ENCODE data around the gene DUSP5.
A peak's percentile ranks its signal among the peaks of the same experiment; 100 is the strongest.
"Not testable (repeated sequence)": the region's sequence is repeated elsewhere in the genome, so short reads cannot be mapped to it uniquely, and the experiment has no call there.

DUSP5 gene

DNA sequence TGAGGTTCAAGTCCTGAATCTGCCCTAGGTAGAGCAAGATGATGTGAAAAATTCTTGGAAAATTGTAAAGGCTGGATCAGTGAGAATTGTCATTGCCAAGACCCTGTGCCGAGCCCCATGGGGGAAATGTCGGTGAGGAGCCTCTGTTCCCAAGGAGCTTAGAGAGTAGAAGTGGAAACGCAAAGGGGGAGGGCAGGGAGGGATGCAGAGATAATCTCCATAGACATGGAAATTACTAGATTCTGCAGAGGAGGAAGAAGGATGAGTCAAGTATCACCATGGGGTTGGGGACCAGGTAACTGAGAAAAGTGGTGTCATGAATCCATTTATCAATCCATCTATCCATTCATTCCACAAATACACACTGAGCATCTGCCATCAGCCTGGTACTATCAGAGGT is 26.0 kb downstream of the DUSP5 start:
- DNase-seq: no peak

DNA sequence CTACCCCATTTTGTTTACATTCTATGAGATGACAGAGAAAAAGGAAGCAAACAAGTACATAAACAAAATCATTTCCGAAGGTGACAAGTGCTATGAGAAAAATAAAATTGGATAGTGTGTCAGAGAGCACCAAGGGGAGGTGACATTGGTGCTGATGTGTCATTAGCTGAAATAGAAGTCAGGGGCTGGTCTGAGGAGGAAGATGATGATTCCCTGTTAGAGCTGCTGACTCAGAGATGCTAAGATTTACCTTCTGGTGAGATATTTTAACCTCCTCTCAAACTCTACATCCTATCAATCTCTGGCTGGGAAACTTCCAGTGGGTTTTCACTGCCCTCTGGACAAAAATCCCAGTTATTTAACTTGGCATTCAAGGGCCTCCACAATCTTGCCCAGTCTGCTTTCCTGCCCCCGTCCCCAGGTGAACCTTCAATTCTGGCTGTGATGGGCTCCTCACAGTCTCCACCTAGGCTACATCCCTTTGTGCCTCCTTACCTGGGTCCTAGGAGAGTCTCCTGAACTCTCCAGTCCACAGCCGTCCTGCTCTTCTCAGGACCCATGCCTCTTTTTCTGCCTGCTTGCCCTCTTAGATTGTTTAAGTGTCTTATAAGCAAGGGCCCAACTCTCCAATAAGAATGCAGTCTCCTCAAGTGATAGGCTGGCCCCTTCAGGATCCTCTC is 26.6 kb downstream of the DUSP5 start:
- DNase-seq: no peak

DNA sequence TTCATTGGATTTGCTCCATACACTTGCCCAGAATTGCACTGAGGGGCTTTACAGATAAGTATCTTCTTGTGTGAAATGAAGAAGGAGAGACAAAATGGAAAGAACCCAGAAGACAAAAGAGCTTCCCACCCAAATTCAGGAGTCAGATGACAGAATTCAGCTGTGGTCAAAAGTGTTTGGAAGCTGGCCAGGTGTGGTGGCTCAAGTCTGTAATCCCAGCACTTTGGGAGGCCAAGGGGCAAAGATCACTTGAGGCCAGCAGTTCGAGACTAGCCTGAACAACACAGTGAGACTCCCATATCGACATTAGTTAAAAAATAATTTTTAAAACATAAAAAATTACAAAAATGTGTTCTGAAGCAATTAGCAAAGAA is 27.1 kb downstream of the DUSP5 start:
- no peak for DNase-seq

DNA sequence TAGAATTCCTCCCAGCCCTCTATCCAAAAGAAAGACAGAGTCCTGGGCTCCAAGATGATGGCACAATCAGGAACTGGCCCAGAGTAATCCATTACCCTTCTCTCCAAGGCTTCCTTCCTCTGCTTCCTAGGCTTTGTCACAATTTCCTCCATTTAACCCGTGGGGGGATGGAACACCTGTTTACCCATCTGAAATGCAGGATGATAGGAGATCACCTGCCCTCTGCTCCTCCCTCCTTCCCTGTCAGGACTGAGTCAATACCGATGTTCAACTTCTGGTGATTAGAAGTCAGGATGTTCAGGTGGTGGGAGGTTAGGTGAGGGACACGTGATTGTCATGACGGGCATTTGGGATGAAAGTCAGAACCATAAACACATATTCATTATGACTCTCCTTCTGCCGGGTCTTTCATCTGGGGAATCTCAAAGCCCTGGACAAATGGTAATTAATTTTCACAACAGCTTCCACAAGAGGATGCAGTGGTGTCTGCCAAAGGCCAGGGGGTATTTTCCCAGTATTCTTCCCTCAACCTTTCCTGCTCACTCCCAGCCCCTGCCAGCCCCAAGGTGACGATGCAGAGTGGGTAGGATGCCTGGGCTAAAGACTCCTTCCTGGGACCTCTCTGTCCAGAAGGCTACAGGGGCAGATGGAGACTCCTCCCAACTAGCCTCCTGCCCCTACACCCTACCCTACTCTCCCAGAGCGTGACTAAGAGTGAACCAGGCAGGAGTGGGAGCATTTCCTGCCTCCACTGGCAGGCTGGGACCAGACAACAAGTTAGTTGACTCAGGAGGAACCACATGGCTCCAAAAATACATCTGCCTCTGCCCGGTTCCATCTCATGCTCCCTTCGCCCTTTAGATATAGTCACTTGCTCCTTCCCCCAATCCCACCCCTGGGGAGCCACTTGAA is 27.9 kb downstream of the DUSP5 start:
- DNase-seq: no peak

DNA sequence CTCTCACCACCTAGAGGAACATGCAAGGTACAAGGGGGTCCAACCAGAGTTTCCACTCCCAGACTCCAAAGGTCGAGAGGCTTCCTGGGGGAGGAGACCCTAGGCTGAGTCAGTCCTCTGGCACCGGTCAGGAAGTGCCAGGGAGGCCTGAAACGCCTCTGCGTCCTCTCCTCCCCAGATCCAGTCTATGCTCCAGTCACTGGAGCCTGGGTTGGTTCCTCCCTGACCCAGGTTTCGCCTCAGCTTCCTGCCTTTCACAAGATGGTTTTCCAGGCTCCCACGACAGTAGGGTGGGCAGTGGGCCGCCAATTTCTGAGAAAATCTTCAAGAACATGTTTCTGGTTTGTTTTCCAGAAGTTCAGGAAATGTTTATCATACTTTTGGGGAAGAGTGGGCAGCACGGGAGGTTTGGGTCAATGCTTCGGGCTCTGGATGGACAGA is 30.0 kb downstream of the DUSP5 start:
- DNase-seq: no peak

DNA sequence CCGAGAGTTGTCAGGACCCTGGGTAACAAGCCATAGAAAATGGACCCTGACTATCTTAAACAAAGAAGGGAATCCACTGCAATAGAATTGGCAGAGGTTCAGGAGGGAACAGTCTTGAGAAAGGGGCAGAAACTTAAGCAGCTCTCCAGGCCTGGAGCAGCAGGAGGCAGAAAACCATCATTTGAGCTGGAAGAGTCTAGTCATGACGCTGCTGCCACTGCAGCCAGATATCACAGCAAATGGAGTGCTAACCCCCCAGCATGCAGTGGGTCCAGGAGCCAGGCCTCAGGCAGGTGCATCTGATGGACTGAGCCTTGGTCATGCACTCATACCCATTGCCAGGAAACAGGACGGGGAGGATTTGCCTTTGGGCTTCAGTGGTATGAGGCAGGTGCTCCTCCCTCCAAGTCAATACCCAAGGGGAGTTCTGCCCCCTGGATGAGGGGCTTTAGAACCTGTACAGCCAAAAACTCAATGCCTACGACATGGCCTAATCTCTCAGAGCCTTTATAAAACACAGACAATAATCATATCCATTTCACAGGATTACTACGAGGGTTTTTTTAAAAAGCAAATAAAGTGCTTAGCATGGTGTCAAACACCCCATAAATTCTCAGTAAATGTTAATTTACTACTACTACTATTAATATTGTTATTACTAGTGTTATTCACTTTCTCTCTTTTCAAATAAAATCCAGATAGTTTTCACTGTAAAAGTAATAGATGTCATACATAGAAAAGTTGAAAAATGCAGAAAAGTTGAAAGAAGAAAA is 30.7 kb downstream of the DUSP5 start:
- no peak for DNase-seq

DNA sequence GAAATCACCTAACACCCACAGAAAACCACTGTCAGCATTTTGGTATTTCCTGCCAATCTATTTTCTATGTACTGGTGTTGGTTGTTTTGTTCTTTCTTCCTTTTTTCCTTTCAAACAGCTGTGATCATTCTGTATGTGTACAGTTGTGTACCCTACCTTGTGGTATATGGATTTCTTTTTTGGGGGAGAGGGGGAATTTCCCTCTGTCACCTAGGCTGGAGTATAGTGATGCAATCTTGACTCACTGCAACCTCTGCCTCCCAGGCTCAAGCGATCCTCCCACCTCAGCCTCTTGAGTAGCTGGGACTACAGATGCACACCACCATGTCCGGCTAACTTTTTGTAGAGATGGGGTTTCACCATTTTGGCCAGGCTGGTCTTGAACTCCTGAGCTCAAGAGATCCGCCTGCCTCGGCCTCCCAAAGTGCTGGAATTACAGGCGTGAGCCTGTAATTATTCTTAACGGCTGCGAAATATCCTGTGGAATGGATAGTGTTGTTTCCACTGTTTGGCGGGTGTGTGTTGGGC is 31.4 kb downstream of the DUSP5 start:
- not testable (repeated sequence) for DNase-seq

DNA sequence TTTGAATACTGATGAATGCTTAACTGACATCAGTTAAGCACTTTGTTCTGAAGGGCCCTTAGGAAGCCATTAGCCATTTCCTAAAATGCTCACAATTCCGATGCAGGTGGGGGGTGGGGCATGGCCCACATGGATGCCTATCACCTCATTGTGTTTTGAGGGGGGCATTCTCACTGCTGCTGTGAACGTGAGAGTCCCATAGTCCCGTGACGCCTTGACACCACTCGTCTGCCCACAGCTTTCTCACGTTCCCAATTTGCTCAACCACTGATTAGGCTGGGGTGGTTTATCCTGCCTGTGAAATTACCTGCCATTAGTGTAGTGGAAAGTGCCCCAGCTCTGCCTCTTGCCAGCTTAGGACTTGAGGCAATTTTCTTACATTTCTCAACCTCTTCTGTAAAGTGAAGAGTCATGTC is 31.9 kb downstream of the DUSP5 start:
- DNase-seq: no peak

DNA sequence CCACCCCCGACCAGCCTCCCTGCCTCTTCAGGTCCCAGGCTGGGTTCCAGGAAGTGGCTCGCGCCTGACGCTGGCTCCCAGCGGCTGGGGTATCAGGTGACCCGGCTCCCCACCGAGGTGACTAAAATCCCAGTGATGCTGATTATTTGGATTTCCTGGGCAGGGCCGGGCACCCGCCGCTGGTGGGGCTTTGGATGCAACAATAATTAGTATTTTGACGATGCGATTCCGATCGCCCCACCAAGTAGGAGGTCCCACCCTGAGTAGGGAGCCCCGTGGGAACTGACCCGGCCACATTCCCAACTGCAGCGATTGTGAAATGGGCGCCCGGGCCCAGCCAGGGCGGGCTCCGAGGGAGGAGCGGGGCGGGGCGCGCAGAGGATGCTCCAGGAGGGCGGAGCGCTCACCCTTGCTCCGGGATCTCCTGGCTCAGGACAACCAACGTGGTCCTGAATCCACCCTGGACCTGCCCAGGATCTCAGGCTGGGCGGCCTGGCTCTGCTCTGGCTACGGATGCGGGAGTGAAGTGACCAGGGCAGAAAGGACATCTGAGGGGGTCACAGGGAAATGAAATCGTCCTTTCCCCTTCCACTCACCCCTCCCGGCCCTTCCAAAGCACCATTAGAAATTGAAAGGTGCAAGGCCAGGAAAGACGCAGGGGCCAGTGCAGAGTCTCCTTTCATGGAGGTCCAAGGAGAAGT is 32.6 kb downstream of the DUSP5 start:
- DNase-seq: no peak

DNA sequence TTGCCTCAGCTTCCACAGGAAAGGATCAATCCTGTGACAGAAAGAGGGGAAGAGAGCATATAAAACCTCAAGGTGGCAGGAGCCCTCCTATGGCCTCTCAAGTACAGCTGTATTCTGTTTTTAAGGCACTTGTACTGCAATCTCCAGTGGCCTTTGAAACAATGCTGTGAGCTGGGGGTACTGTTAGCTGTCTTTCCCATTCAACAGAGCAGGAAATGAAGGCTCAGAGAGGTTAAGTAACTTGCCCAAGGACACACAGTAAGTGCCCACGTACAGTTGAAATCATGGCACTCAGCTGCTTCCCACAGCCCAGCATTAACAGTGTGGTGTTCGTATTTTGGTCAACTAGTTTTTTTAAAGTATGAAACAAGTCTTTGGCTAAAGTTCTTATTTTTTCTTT is 34.0 kb downstream of the DUSP5 start:
- no peak for DNase-seq

DNA sequence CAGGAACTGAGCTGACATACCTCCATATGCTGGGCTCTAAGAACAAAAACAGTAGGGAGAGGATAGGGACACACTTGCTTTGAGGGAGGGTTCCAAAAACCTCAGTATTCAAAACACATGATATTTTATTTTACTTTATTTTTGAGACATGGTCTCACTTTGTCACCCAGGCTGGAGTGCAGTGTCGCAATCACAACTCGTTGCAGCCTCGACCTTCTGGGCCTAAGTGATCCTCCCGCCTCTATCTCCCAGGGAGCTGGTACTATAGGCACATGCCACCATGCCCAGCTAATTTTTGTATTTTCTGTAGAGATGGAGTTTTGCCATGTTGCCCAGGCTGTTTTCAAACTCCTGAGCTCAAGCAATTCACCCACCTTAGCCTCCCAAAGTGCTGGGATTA is 34.9 kb downstream of the DUSP5 start:
- not testable (repeated sequence) for DNase-seq

DNA sequence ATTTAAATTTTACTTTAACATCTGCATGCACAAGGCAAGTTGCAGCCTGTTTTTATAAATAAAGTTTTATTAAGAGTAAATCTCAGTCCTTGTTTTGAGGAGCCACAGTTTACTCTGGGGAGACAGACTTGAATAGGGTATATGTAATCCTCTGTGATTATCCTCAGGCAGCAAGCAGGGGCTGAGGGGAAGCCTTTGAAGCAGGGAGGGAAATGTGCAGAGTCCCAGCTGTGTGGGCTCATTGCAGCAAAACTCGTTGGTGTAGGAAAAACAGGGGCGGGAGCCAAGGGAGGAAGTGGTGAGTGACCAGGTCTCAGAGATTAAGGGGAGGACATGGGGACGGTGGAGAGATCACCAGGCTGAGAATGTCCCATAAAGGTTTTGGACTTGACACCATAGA is 35.4 kb downstream of the DUSP5 start:
- DNase-seq: no peak

DNA sequence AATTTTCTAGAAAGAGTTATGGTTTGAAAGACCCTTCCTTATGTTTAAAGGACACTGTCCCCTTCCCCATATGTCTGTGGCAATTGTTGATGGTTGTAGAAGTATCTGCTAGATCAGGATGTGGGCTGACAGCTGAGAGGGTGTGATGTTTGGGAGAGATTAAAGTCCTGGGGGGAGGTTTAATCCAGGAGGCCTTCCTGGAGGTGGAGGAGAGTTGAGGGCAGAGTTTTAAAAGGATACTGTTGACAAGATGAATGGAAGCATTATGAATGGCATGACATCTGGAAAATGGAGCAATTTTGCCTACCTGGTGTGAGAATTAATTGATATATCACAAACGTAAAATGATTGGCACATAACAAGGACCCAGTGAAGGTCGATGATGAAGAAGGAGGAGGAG is 36.9 kb downstream of the DUSP5 start:
- DNase-seq: no peak

DNA sequence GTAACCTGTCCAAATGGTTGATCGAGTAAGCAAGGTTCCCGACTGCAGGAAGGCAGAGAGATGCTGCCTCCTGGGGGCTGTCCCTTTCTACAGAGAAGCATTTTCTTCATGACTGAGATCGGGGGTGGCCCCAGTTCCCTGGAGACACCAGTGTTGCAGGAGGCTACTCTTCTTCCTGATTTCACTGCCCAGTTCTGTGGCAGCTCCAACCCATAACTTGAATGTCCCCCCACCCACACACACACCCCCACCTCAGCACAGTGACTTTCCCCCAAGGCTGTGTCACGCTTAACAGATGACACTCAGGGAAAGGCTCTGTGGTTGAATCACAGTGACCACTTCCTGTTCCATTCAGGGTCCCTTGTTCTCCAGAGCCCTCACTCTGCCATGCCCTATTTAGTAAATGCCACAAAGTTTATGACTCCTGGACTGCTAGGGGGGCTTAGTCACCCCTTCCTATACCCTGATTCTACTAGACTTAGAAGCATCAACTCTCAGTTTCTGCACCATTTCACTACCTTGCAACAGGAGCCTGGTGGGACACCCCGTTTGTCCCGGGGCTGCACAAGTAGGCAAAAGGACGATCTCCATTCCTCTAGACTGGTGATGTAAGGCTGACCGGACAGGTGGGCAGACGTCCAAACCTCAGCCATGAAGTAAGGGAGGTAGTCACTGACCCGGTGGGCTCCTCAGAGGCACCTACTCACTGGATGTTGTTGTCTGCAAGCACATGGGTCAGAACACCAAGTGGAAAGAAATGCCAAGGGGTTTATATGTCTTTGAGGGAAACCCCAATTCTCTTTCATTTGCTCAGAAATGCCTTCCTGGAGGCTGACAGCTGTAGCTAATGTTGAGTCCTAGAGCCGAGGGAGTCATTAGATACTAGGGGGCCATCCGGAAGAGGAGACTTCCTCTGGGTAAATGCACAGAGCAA is 38.5 kb downstream of the DUSP5 start:
- peak; percentile 30 for DNase-seq

DNA sequence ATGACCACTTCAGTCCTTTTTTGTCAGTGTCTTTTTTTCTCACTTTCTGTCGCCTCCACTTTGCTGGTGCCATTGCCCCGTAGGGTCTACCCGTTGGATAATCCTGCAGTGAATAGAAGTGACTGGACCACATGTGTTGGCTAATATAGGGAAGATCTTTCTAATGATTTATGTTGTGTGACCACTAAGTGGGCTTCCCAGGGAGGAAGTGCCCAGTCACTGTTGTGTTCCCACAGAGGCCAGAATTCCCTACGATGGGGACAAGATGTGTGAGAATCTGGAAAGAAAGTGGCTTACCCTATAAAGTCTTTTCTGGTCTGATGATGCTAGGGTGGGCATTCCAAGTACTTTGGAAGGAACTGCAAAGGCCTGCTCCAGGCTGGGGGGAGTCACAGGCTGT is 41.4 kb downstream of the DUSP5 start:
- DNase-seq: no peak

DNA sequence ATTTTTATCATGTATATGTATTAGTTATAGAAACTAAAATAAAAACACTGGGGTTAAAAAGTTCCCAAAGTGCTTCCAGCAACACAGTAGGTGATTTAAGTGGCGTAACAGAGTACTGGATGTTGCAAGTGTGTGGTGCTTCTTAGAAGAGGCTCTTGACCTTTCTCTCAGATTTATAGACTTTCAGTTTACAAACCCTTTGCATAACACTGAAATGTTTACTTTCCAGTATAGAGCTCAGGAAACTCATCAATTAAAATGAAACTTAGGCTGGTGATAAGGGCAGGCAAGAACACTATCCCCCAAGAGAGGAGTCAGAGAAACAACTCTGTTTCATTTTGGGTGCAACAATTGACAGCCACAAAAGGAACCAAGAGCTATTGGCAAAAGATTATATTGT is 42.3 kb downstream of the DUSP5 start:
- DNase-seq: no peak

DNA sequence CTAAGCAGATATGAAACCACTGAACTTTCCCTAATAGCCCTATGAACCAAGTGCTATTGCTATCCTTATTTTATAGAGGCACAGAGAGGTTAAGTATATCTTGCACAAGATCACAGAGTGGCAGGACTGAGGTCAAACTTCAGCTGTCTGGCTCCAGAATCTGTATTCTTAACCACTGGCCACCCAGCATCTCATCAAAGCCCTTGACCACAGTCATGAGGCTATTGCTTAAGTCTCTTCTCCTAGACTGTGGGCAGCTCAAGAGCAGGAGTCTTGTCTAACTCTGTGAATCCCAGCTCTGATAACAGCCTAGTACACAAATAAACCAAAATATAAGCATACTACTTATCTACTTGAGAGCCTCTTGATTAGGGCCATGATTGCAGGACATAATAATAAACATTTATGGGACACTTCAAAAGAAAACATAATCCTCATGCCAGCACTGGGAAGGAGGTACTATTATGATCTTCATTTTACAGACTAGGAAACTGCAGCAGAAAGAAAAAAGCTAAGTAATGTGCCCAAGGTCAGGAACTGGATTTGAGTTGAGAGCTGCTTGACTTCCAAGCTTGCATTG is 47.3 kb downstream of the DUSP5 start:
- DNase-seq: no peak

DNA sequence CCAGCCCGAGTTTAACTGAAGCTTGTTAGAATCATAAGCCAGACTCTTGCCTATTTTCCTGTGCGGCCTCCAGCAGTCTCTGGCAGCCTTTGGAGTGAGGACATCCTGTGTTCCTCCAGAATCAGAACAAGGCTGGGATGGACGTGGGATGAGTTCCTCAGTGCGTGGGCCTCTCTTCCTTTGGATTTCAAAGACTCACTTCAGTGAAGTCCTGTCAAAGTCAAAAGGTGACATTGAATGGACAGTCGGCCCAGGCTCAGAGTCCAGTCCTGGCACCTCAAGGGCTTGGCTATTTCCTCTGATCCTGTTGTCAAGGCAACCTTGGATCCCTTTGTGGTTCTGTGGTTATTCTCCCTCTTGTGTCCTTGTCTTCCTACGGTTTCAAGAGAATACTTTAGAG is 48.4 kb downstream of the DUSP5 start:
- no peak for DNase-seq

DNA sequence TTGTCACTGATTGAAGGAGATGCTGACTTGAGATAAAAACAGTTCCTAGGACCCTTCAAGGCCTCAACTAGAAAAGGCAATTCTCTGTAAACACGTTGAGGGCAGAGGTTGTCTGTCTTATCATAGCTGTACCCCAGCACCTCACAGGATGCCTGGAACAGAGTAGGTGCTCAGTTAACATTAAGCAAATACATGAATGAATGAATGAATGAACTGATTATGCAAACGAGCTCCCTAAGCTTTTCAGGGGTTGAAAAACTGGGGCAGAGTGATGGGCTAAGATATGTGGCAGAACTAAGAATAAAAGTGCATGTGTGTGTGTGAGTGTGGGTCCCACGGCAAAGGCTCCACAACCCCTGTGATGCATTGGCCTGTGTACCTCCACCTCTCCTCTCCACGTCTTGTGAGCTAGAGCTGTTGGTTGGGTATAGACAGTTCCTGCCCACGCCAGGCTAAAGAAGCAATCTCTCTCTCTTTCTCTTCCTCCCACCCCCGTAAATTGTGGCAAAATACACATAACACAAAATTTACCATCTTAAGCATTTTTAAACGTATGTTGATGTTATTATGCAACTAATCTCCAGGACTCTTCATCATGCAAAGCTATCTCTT is 48.9 kb downstream of the DUSP5 start:
- DNase-seq: no peak

DNA sequence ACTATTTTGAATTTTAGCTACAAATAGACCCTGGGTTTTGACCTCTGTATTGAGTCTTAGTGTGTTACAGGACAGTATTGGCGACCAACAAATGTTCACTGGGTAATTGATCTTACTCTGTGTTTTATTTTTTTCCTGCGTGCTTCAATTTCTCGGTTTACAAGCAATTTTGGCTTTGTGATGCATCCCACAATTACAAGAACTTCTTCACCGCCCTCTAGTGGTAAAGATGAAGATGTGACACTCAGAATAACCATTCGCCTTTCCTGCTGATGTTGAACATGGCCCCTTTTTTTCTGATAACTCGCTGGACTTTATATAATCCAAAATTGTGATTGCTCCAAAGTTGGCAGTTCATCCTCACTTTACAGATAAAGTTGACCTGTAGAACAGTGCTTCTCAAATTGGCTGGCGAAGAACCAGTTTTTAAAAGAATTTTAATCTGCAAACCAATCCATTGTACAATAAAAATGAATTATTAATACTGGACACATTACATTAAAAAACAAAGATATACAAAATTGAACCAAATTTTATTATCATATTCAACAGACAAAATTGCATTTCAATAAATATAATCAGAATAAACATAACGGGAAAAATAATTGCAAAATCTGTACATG is 49.5 kb downstream of the DUSP5 start:
- peak; percentile 50 for DNase-seq
